Activated B cell treated with CpG ODN at 0.5 μM for 24 hours (primary cell): Measurements from ENCODE around the gene SON. TPM values are rescaled to one million over a fixed set of nuclear protein-coding genes. Genes with fewer than 3 reads are reported as not detected.
"Not testable (repeated sequence)": the region's sequence is repeated elsewhere in the genome, so short reads cannot be mapped to it uniquely, and the experiment has no call there.

ENCODE experiments used
- ATAC-seq: fragments of 200-7000 bp; cut with Tn5 transposase; one replicate; pipeline ENCODE4 v1.10.0; 2021; ENCODE audit warnings: low read depth, mild to moderate bottlenecking, moderate library complexity
- CTCF ChIA-PET: fragments of 350-600 bp; sonication (Branson Sonifier 250); formaldehyde crosslinking; loops from one replicate; lab custom pipeline; 2021; ENCODE audit warnings: antibody characterized with exemption; lab: Charles Lee
- POLR2A ChIA-PET: fragments of 350-600 bp; sonication (Branson Sonifier 250); formaldehyde crosslinking; loops from one replicate; lab custom pipeline; 2021; ENCODE audit warnings: antibody characterized with exemption; lab: Charles Lee
- DNase-seq: peaks from one replicate; pipeline ENCODE4 v3.0.0; 2022
- H3K27ac Mint-ChIP-seq: one replicate; pipeline ENCODE4 v1.8.0; 2020; ENCODE audit warnings: mixed read lengths
- H3K27me3 Mint-ChIP-seq: one replicate; pipeline ENCODE4 v1.8.0; 2021; ENCODE audit warnings: mixed read lengths
- H3K36me3 Mint-ChIP-seq: one replicate; pipeline ENCODE4 v1.8.0; 2021; ENCODE audit warnings: low read depth, mixed read lengths
- H3K4me1 Mint-ChIP-seq: one replicate; pipeline ENCODE4 v1.8.0; 2021; ENCODE audit warnings: mixed read lengths
- H3K4me3 Mint-ChIP-seq: one replicate; pipeline ENCODE4 v1.8.0; 2020; ENCODE audit warnings: mild to moderate bottlenecking, mixed read lengths
- H3K9me3 Mint-ChIP-seq: one replicate; pipeline ENCODE4 v1.8.0; 2020; ENCODE audit warnings: mixed read lengths
- intact Hi-C: fragments of 100-400 bp; cut with micrococcal nuclease; formaldehyde crosslinking; loops from one replicate; pipeline ENCODE4 v1.15.1; 2024
- total RNA-seq: library from RNA; stranded (reverse); gene quantifications from 2 replicates; pipeline ENCODE4 v1.2.3, GENCODE V29; 2022
- TF ChIP-seq, protein P1 (sequence below): fragments of 200-600 bp; IDR thresholded peaks from one replicate; pipeline ENCODE4 v1.8.0; 2022; ENCODE audit warnings: antibody characterized with exemption, mild to moderate bottlenecking

SON gene
- total RNA-seq, 1 donor from 2014 or later: 474 TPM

GRCh38 chr21:33588485-33589335, 45.9 kb downstream of the SON start, which contains the start of gene DONSON:
Gene DONSON (minus strand): TSS chr21:33588684. CDS start chr21:33588641, 43 bp downstream.
- intact Hi-C loops: loop anchor here (1.0 to 2.0 kb wide), 5 partner anchors 16 to 110 kb away; partner anchors contain the start of genes CRYZL1, DNAJC28, GART and TMEM50B
- TF ChIP-seq, protein P1, sequence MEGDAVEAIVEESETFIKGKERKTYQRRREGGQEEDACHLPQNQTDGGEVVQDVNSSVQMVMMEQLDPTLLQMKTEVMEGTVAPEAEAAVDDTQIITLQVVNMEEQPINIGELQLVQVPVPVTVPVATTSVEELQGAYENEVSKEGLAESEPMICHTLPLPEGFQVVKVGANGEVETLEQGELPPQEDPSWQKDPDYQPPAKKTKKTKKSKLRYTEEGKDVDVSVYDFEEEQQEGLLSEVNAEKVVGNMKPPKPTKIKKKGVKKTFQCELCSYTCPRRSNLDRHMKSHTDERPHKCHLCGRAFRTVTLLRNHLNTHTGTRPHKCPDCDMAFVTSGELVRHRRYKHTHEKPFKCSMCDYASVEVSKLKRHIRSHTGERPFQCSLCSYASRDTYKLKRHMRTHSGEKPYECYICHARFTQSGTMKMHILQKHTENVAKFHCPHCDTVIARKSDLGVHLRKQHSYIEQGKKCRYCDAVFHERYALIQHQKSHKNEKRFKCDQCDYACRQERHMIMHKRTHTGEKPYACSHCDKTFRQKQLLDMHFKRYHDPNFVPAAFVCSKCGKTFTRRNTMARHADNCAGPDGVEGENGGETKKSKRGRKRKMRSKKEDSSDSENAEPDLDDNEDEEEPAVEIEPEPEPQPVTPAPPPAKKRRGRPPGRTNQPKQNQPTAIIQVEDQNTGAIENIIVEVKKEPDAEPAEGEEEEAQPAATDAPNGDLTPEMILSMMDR: no peak
- Mint-ChIP-seq H3K36me3 (peaks cover 3% of the 10 kb centered on the region), H3K4me1 (peaks cover 10% of the 10 kb centered on the region), H3K27ac (peak within 1 kb of the TSS; percentile 56), H3K27me3 (no peaks in the 10 kb centered on the region), H3K4me3 (peak within 1 kb of the TSS; percentile 90), H3K9me3 (no peaks in the 10 kb centered on the region)
- ChIA-PET CTCF (interaction anchor here (0.8 to 1.5 kb wide), 3 partner anchors 17 to 257 kb away, joined by 3 to 10 read pairs (median 3); partner anchors contain the start of gene DNAJC28), POLR2A (interaction anchor here (0.7 to 2.0 kb wide), 9 partner anchors 15 to 147 kb away, joined by 3 to 22 read pairs (median 5); partner anchors contain the start of genes CRYZL1, DNAJC28, GART and SON)
- peak; percentile 94 for DNase-seq
- ATAC-seq: peak; percentile 95

GRCh38 chr21:33598051-33598450, 55.2 kb downstream of the SON start:
- peaks cover 51% of the 10 kb centered on the region for H3K36me3 Mint-ChIP-seq
- ATAC-seq (no peak), DNase-seq (no peak)
- intact Hi-C loops: no loop called here
- ChIA-PET POLR2A (no interaction called here), CTCF (no interaction called here)
- H3K4me3 Mint-ChIP-seq: no peak overlapping the region
- no peak overlapping the region for H3K27ac Mint-ChIP-seq
- TF ChIP-seq, protein P1: no peak
- H3K9me3 Mint-ChIP-seq: no peaks in the 10 kb centered on the region
- H3K4me1 Mint-ChIP-seq: no peaks in the 10 kb centered on the region
- no peaks in the 10 kb centered on the region for H3K27me3 Mint-ChIP-seq

GRCh38 chr21:33608559-33608958, 65.7 kb downstream of the SON start:
- intact Hi-C loops: loop anchor here (5.0 kb wide), 1 partner anchor 686 kb away; no protein-coding TSS in a partner anchor
- Mint-ChIP-seq H3K27me3 (no peaks in the 10 kb centered on the region), H3K27ac (no peak overlapping the region), H3K36me3 (peaks cover 33% of the 10 kb centered on the region), H3K4me1 (no peaks in the 10 kb centered on the region), H3K4me3 (no peak overlapping the region), H3K9me3 (no peaks in the 10 kb centered on the region)
- no peak for DNase-seq
- ATAC-seq: no peak
- POLR2A ChIA-PET: interaction anchor here (0.6 kb wide), 1 partner anchor 70 kb away, joined by 3 read pairs; no protein-coding TSS in a partner anchor
- TF ChIP-seq, protein P1: no peak
- CTCF ChIA-PET: interaction anchor here (0.9 kb wide), 1 partner anchor 412 kb away, joined by 3 read pairs; no protein-coding TSS in a partner anchor

GRCh38 chr21:33611006-33611744, 68.3 kb downstream of the SON start:
- no peaks in the 10 kb centered on the region for H3K4me1 Mint-ChIP-seq
- no peaks in the 10 kb centered on the region for H3K27me3 Mint-ChIP-seq
- TF ChIP-seq, protein P1: no peak
- ChIA-PET CTCF (no interaction called here), POLR2A (no interaction called here)
- no peak for ATAC-seq
- peaks cover 40% of the 10 kb centered on the region for H3K36me3 Mint-ChIP-seq
- H3K4me3 Mint-ChIP-seq: no peak overlapping the region
- no peaks in the 10 kb centered on the region for H3K9me3 Mint-ChIP-seq
- no peak for DNase-seq
- no peak overlapping the region for H3K27ac Mint-ChIP-seq
- intact Hi-C loops: no loop called here

GRCh38 chr21:33617565-33617964, 74.7 kb downstream of the SON start:
- POLR2A ChIA-PET, H3K4me1 Mint-ChIP-seq, DNase-seq, H3K27me3 Mint-ChIP-seq, H3K27ac Mint-ChIP-seq, H3K4me3 Mint-ChIP-seq, CTCF ChIA-PET, intact Hi-C loops, H3K9me3 Mint-ChIP-seq, ATAC-seq: not testable (repeated sequence)
- peaks cover 52% of the 10 kb centered on the region for H3K36me3 Mint-ChIP-seq
